Endothelial cell (in vitro differentiated cells): ENCODE data around the gene ALLC. TPM values are rescaled to one million over a fixed set of nuclear protein-coding genes. Genes with fewer than 3 reads are reported as not detected.
"Not testable (repeated sequence)": the region's sequence is repeated elsewhere in the genome, so short reads cannot be mapped to it uniquely, and the experiment has no call there.

Experiments
- DNase-seq: peaks from one replicate; pipeline ENCODE4 v3.0.0; 2021; ENCODE audit warnings: low spot score
- H3K27ac Mint-ChIP-seq: one replicate; pipeline ENCODE4 v1.8.0; 2021; ENCODE audit warnings: mixed read lengths, inconsistent platforms; ENCODE audit not compliant: unreplicated experiment
- H3K27me3 Mint-ChIP-seq: one replicate; pipeline ENCODE4 v1.8.0; 2021; ENCODE audit warnings: mild to moderate bottlenecking, moderate library complexity, mixed read lengths, inconsistent platforms; ENCODE audit not compliant: unreplicated experiment
- H3K36me3 Mint-ChIP-seq: one replicate; pipeline ENCODE4 v1.8.0; 2021; ENCODE audit warnings: mild to moderate bottlenecking, low read depth, mixed read lengths, inconsistent platforms; ENCODE audit not compliant: unreplicated experiment
- H3K4me1 Mint-ChIP-seq: one replicate; pipeline ENCODE4 v1.8.0; 2021; ENCODE audit warnings: mild to moderate bottlenecking, mixed read lengths, inconsistent platforms; ENCODE audit not compliant: unreplicated experiment
- H3K4me3 Mint-ChIP-seq: one replicate; pipeline ENCODE4 v1.8.0; 2021; ENCODE audit warnings: mild to moderate bottlenecking, mixed read lengths, inconsistent platforms; ENCODE audit not compliant: unreplicated experiment
- H3K9me3 Mint-ChIP-seq: one replicate; pipeline ENCODE4 v1.8.0; 2021; ENCODE audit warnings: mixed read lengths, inconsistent platforms; ENCODE audit not compliant: unreplicated experiment
- total RNA-seq: library from RNA; stranded (reverse); fragmentation: NEBNext Ultra II Directional; extraction: Animal tissue kit (Norgen Biotek cat#: 25700); gene quantifications from one replicate; pipeline ENCODE4 v1.2.1, GENCODE V29; 2021; ENCODE audit not compliant: unreplicated experiment
- TF ChIP-seq, protein P1 (sequence below): fragments of 200-600 bp; sonication (generic); IDR thresholded peaks from one replicate; pipeline ENCODE4 v1.5.0; 2021; ENCODE audit warnings: antibody characterized with exemption; ENCODE audit not compliant: unreplicated experiment

Gene ALLC
- total RNA-seq, 1 donor from 2014 or later, result 0.26 TPM

GRCh38 chr2:3634596-3635121, 23.3 kb upstream of the ALLC start:
- TF ChIP-seq, protein P1, sequence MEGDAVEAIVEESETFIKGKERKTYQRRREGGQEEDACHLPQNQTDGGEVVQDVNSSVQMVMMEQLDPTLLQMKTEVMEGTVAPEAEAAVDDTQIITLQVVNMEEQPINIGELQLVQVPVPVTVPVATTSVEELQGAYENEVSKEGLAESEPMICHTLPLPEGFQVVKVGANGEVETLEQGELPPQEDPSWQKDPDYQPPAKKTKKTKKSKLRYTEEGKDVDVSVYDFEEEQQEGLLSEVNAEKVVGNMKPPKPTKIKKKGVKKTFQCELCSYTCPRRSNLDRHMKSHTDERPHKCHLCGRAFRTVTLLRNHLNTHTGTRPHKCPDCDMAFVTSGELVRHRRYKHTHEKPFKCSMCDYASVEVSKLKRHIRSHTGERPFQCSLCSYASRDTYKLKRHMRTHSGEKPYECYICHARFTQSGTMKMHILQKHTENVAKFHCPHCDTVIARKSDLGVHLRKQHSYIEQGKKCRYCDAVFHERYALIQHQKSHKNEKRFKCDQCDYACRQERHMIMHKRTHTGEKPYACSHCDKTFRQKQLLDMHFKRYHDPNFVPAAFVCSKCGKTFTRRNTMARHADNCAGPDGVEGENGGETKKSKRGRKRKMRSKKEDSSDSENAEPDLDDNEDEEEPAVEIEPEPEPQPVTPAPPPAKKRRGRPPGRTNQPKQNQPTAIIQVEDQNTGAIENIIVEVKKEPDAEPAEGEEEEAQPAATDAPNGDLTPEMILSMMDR, result no peak
- no peak for DNase-seq
- H3K4me1 Mint-ChIP-seq, result no peaks in the 10 kb centered on the region
- no peak overlapping the region for H3K4me3 Mint-ChIP-seq
- H3K9me3 Mint-ChIP-seq, result no peaks in the 10 kb centered on the region
- no peak overlapping the region for H3K27ac Mint-ChIP-seq
- H3K36me3 Mint-ChIP-seq, result no peaks in the 10 kb centered on the region
- peaks cover 10% of the 10 kb centered on the region for H3K27me3 Mint-ChIP-seq

- Mint-ChIP-seq H3K27ac (peak overlapping the region; percentile 45), H3K4me3 (no peak overlapping the region)
- DNase-seq, result no peak
Measured at GRCh38 chr2:3635171-3635974, 22.6 kb upstream of the ALLC start.

GRCh38 chr2:3635975-3636327, 22.0 kb upstream of the ALLC start:
- not testable (repeated sequence) for H3K9me3 Mint-ChIP-seq, DNase-seq, H3K4me1 Mint-ChIP-seq, H3K36me3 Mint-ChIP-seq, H3K27me3 Mint-ChIP-seq, H3K4me3 Mint-ChIP-seq
- peak overlapping the region; percentile 45 for H3K27ac Mint-ChIP-seq

More at GRCh38 chr2:3635171-3635974, 22.6 kb upstream of the ALLC start:
- no peaks in the 10 kb centered on the region for H3K4me1 Mint-ChIP-seq
- H3K27me3 Mint-ChIP-seq, result peaks cover 10% of the 10 kb centered on the region
- H3K9me3 Mint-ChIP-seq, result no peaks in the 10 kb centered on the region
- no peaks in the 10 kb centered on the region for H3K36me3 Mint-ChIP-seq
- TF ChIP-seq, protein P1, result no peak

DNA sequence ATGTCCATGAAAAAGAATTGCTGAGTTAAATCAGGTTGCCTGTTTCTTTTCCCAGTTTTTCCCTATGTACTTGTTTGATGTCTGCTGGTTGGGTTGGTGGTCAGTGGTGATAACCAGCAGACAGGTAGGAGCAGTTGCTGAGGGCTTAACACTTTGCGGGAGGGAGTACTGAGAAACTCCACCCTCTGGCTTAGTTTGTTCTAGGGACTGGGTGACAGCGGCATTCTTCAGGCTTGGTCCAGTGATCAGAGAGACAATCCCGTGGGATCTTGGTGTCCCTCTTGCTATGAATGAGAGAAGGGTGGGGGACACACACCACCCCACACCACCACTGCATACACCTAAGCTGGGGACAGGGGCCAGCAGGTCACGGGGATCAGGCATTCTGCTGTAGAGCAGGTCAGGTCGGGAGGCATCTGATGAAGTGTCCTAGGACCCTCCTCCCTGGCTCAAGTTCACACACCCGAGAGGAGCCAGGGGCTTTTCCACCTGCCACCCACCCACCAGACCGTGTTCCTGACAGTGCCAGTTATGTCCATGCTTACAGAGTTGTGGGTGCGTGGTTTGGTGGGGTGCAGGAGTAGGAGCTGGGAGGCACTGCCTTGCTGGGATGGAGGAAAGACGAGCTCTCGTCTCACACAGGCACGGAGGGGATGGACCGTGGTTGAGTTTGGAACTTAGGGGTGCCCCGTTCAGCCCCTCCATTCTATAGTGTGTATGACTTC, 21.3 kb upstream of the ALLC start:
- no peaks in the 10 kb centered on the region for H3K9me3 Mint-ChIP-seq
- no peak overlapping the region for H3K27ac Mint-ChIP-seq
- TF ChIP-seq, protein P1, result no peak
- DNase-seq, result no peak
- no peaks in the 10 kb centered on the region for H3K36me3 Mint-ChIP-seq
- H3K4me3 Mint-ChIP-seq, result no peak overlapping the region
- no peaks in the 10 kb centered on the region for H3K4me1 Mint-ChIP-seq
- H3K27me3 Mint-ChIP-seq, result peaks cover 10% of the 10 kb centered on the region

GRCh38 chr2:3637311-3637675, 20.7 kb upstream of the ALLC start:
- H3K27me3 Mint-ChIP-seq, result peaks cover 10% of the 10 kb centered on the region
- no peaks in the 10 kb centered on the region for H3K9me3 Mint-ChIP-seq
- H3K4me1 Mint-ChIP-seq, result no peaks in the 10 kb centered on the region
- H3K36me3 Mint-ChIP-seq, result no peaks in the 10 kb centered on the region
- TF ChIP-seq, protein P1, result no peak
- H3K27ac Mint-ChIP-seq, result no peak overlapping the region
- no peak for DNase-seq
- H3K4me3 Mint-ChIP-seq, result no peak overlapping the region
